ENCODE data around the gene S100A8.

GRCh38 chr1:153366261-153366660, 24.6 kb downstream of the S100A8 start:
- TF ChIP-seq POLR2AphosphoS5 (IDR thresholded peaks at IDR 0.05) (no peak), EP300 (IDR thresholded peaks at IDR 0.05) (no peak), POLR2A (IDR thresholded peaks at IDR 0.05) (no peak)
- TF ChIP-seq, protein P1, sequence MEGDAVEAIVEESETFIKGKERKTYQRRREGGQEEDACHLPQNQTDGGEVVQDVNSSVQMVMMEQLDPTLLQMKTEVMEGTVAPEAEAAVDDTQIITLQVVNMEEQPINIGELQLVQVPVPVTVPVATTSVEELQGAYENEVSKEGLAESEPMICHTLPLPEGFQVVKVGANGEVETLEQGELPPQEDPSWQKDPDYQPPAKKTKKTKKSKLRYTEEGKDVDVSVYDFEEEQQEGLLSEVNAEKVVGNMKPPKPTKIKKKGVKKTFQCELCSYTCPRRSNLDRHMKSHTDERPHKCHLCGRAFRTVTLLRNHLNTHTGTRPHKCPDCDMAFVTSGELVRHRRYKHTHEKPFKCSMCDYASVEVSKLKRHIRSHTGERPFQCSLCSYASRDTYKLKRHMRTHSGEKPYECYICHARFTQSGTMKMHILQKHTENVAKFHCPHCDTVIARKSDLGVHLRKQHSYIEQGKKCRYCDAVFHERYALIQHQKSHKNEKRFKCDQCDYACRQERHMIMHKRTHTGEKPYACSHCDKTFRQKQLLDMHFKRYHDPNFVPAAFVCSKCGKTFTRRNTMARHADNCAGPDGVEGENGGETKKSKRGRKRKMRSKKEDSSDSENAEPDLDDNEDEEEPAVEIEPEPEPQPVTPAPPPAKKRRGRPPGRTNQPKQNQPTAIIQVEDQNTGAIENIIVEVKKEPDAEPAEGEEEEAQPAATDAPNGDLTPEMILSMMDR (IDR thresholded peaks at IDR 0.05), result no peak

Measured in suprapubic skin (tissue), 4 donors.